IMR-90 (cell line): ENCODE results near the gene EIF2A. TPM values are rescaled to one million over a fixed set of nuclear protein-coding genes. Genes with fewer than 3 reads are reported as not detected.

Experiments used
- ATAC-seq: fragments of 200-7000 bp; cut with Tn5 transposase; 2 replicates; pipeline ENCODE4 v1.9.1; 2020; ENCODE audit warnings: low read depth, mild to moderate bottlenecking, moderate library complexity
- BruUV-seq: library from RNA; stranded (reverse); fragments of 400-500 nt; replicated peaks from 2 replicates; lab custom pipeline; 2021; lab: Mats Ljungman, UMichigan
- CTCF ChIA-PET: fragments of 300-600 bp; formaldehyde crosslinking; extraction: SDS; loops from one replicate; lab custom pipeline; 2021; ENCODE audit warnings: antibody characterized with exemption; lab: Yijun Ruan, JAX
- POLR2A ChIA-PET: fragments of 300-600 bp; sonication (Branson Sonifier 250); formaldehyde crosslinking; loops from one replicate; lab custom pipeline; 2022; ENCODE audit warnings: antibody characterized with exemption; ENCODE audit not compliant: unreplicated experiment; lab: Charles Lee
- DNase-seq: peaks from one replicate; pipeline ENCODE4 v3.0.0; 2013
- H2AFZ ChIP-seq: replicated peaks from 2 replicates; pipeline ENCODE3; 2013; ENCODE audit warnings: low read length, mild to moderate bottlenecking; ENCODE audit not compliant: poor library complexity
- H2AK5ac ChIP-seq: 2 replicates; pipeline ENCODE4 v1.6.1; 2013; ENCODE audit warnings: low read depth, low read length, inconsistent platforms
- H2AK9ac ChIP-seq: replicated peaks from 2 replicates; pipeline ENCODE3; 2013; ENCODE audit warnings: mild to moderate bottlenecking, low read depth, low read length, moderate library complexity; ENCODE audit not compliant: poor library complexity
- H2BK120ac ChIP-seq: 2 replicates; pipeline ENCODE4 v1.6.1; 2013; ENCODE audit warnings: low read depth, low read length, inconsistent platforms
- H2BK15ac ChIP-seq: 3 replicates; pipeline ENCODE4 v1.6.1; 2013; ENCODE audit warnings: low read depth, low read length, inconsistent platforms
- H2BK20ac ChIP-seq: 2 replicates; pipeline ENCODE4 v1.6.1; 2013; ENCODE audit warnings: low read depth, mild to moderate bottlenecking, inconsistent platforms, low read length, moderate library complexity
- H2BK5ac ChIP-seq: 2 replicates; pipeline ENCODE4 v1.6.1; 2013; ENCODE audit warnings: mild to moderate bottlenecking, low read depth, low read length, inconsistent platforms; ENCODE audit not compliant: poor library complexity, severe bottlenecking
- H3K14ac ChIP-seq: replicated peaks from 2 replicates; pipeline ENCODE4 v1.6.1; 2013; ENCODE audit warnings: low read depth, low read length, inconsistent platforms
- H3K18ac ChIP-seq: 2 replicates; pipeline ENCODE4 v1.6.1; 2013; ENCODE audit warnings: low read depth, low read length, control low read depth
- H3K23ac ChIP-seq: 2 replicates; pipeline ENCODE4 v1.6.1; 2013; ENCODE audit warnings: low read depth, low read length, inconsistent platforms
- H3K27ac ChIP-seq: 2 replicates; pipeline ENCODE4 v1.5.1; 2013; ENCODE audit warnings: mild to moderate bottlenecking, control low read depth, low read length; ENCODE audit not compliant: insufficient read depth
- H3K27me3 ChIP-seq: 2 replicates; pipeline ENCODE4 v1.6.1; 2013; ENCODE audit warnings: low read length; ENCODE audit not compliant: control insufficient read depth, insufficient read depth
- H3K36me3 ChIP-seq: 2 replicates; pipeline ENCODE4 v1.6.1; 2013; ENCODE audit warnings: low read length, mixed read lengths; ENCODE audit not compliant: control insufficient read depth, insufficient read depth
- H3K4ac ChIP-seq: 2 replicates; pipeline ENCODE4 v1.6.1; 2013; ENCODE audit warnings: low read depth, low read length, inconsistent platforms
- H3K4me1 ChIP-seq: 2 replicates; pipeline ENCODE4 v1.6.1; 2013; ENCODE audit warnings: low read length, mixed read lengths; ENCODE audit not compliant: control insufficient read depth, insufficient read depth
- H3K4me2 ChIP-seq: 2 replicates; pipeline ENCODE4 v1.6.1; 2013; ENCODE audit warnings: low read depth, mild to moderate bottlenecking, control low read depth, low read length, moderate library complexity
- H3K4me3 ChIP-seq: 2 replicates; pipeline ENCODE4 v1.5.1; 2013; ENCODE audit warnings: low read depth, mild to moderate bottlenecking, control low read depth, low read length, moderate library complexity; ENCODE audit not compliant: insufficient read depth
- H3K56ac ChIP-seq: 2 replicates; pipeline ENCODE4 v1.6.1; 2013; ENCODE audit warnings: low read length, inconsistent platforms; ENCODE audit not compliant: insufficient read depth; ENCODE audit errors: extremely low read depth
- H3K79me1 ChIP-seq, 2 experiments: 2 replicates each; pipeline ENCODE4 v1.6.1; 2013; ENCODE audit warnings: low read length in 2 of 2, inconsistent platforms in 1 of 2, low read depth in 1 of 2
- H3K9ac ChIP-seq: 2 replicates; pipeline ENCODE4 v1.6.1; 2013; ENCODE audit warnings: low read depth, low read length, control low read depth
- H3K9me1 ChIP-seq: 2 replicates; pipeline ENCODE4 v1.6.1; 2013; ENCODE audit warnings: low read length, inconsistent platforms; ENCODE audit not compliant: insufficient read depth
- H3K9me3 ChIP-seq: 2 replicates; pipeline ENCODE4 v1.6.1; 2013; ENCODE audit warnings: low read length; ENCODE audit not compliant: control insufficient read depth, insufficient read depth
- H4K20me1 ChIP-seq: 2 replicates; pipeline ENCODE4 v1.6.1; 2013; ENCODE audit warnings: low read length, inconsistent platforms; ENCODE audit not compliant: insufficient read depth
- H4K5ac ChIP-seq: 2 replicates; pipeline ENCODE4 v1.6.1; 2013; ENCODE audit warnings: mild to moderate bottlenecking, low read depth, low read length, control low read depth
- H4K8ac ChIP-seq, 2 experiments: 2 replicates each; pipeline ENCODE4 v1.6.1; 2013; ENCODE audit warnings: low read depth in 2 of 2, low read length in 2 of 2, control low read depth in 1 of 2, inconsistent platforms in 1 of 2
- H4K91ac ChIP-seq: 2 replicates; pipeline ENCODE4 v1.6.1; 2013; ENCODE audit warnings: low read depth, low read length, inconsistent platforms; ENCODE audit not compliant: insufficient read depth
- BHLHE40 ChIP-seq: fragments of 150-350 bp; IDR thresholded peaks from 2 replicates; pipeline ENCODE4 v1.6.1; 2016; ENCODE audit warnings: mild to moderate bottlenecking, low read depth, low read length
- CEBPB ChIP-seq: IDR thresholded peaks from 2 replicates; pipeline ENCODE4 v1.6.1; 2012; ENCODE audit warnings: low read depth, low read length, improper control_type of control experiment
- CHD1 ChIP-seq: IDR thresholded peaks from 2 replicates; pipeline ENCODE4 v1.6.1; 2012; ENCODE audit warnings: low read depth, low read length, improper control_type of control experiment
- FOS ChIP-seq: fragments of 150-350 bp; IDR thresholded peaks from 2 replicates; pipeline ENCODE4 v1.6.1; 2016; ENCODE audit warnings: low read depth, low read length
- MAFK ChIP-seq: IDR thresholded peaks from 2 replicates; pipeline ENCODE4 v1.6.1; 2012; ENCODE audit warnings: low read depth, low read length, improper control_type of control experiment
- MAZ ChIP-seq: IDR thresholded peaks from 2 replicates; pipeline ENCODE4 v1.6.1; 2012; ENCODE audit warnings: low read depth, mild to moderate bottlenecking, low read length, improper control_type of control experiment, moderate library complexity, borderline replicate concordance
- MXI1 ChIP-seq: IDR thresholded peaks from 2 replicates; pipeline ENCODE4 v1.6.1; 2012; ENCODE audit warnings: low read depth, mild to moderate bottlenecking, low read length, moderate library complexity, borderline replicate concordance
- NFE2L2 ChIP-seq: fragments of 150-350 bp; IDR thresholded peaks from 2 replicates; pipeline ENCODE4 v1.6.1; 2016; ENCODE audit warnings: low read depth, mild to moderate bottlenecking, low read length
- POLR2A ChIP-seq: IDR thresholded peaks from 2 replicates; pipeline ENCODE4 v1.6.1; 2012; ENCODE audit warnings: mild to moderate bottlenecking, low read depth, low read length
- RAD21 ChIP-seq: IDR thresholded peaks from 2 replicates; pipeline ENCODE4 v1.6.1; 2012; ENCODE audit warnings: low read length, improper control_type of control experiment
- RCOR1 ChIP-seq: IDR thresholded peaks from 2 replicates; pipeline ENCODE4 v1.6.1; 2012; ENCODE audit warnings: mild to moderate bottlenecking, low read length, improper control_type of control experiment; ENCODE audit not compliant: insufficient replicate concordance
- RFX5 ChIP-seq: IDR thresholded peaks from 2 replicates; pipeline ENCODE4 v1.8.0; 2012; ENCODE audit warnings: low read depth, mild to moderate bottlenecking, low read length, moderate library complexity
- SMC3 ChIP-seq: fragments of 150-350 bp; IDR thresholded peaks from 2 replicates; pipeline ENCODE4 v1.6.1; 2016; ENCODE audit warnings: low read depth, mild to moderate bottlenecking, antibody characterized with exemption, low read length, moderate library complexity
- WGBS, 2 experiments: methylation state at CpG; one replicate each; pipeline versions ENCODE4 v1.1.5 to v1.1.7; 2013; ENCODE audit warnings: missing lambda C conversion rate in 2 of 2; ENCODE audit not compliant: insufficient read length in 1 of 2; ENCODE audit errors: extremely low coverage in 2 of 2; 5-methylcytosine and 5-hydroxymethylcytosine counted together
- dilution Hi-C: fragments of 300-500 bp; cut with HindIII; formaldehyde crosslinking; loops from one replicate; pipeline ENCODE4 v1.14.3; 2018; ENCODE audit warnings: low sequenced_read_pairs; ENCODE audit not compliant: unreplicated experiment
- in situ Hi-C: fragments of 300-500 bp; cut with MboI; formaldehyde crosslinking; loops from 3 replicates; pipeline ENCODE4 v1.14.3; 2019; ENCODE audit warnings: low sequenced_read_pairs, inconsistent platforms, mixed read lengths
- intact Hi-C: fragments of 100-400 bp; cut with micrococcal nuclease; formaldehyde crosslinking; loops from 2 replicates; pipeline ENCODE4 v1.10.0; 2022
- polyA plus RNA-seq, 3 experiments: library from polyadenylated mRNA; depleted of rRNA; stranded (reverse); fragments of >200 nt; gene quantifications; 2 replicates each; pipeline ENCODE4 v1.2.3, GENCODE V29; 2012; ENCODE audit warnings: low replicate concordance in 1 of 3
- total RNA-seq: library from RNA; depleted of rRNA; stranded (reverse); fragments of >200 nt; gene quantifications from 2 replicates; pipeline ENCODE4 v1.2.3, GENCODE V29; 2012
- TF ChIP-seq, protein P1 (sequence below): conservative IDR thresholded peaks from 2 replicates; pipeline ENCODE4 v1.5.1; 2012; ENCODE audit warnings: mild to moderate bottlenecking, low read depth, low read length, improper control_type of control experiment
- TF ChIP-seq, protein P2 (sequence below): fragments of 150-350 bp; IDR thresholded peaks from 2 replicates; pipeline ENCODE4 v1.6.1; 2016; ENCODE audit warnings: low read depth, mild to moderate bottlenecking, low read length, moderate library complexity, borderline replicate concordance

Gene EIF2A
- total and polyA plus RNA-seq, 2 of the 4 experiments (the other 2 are of a cell fraction): 61.2 to 166 TPM

DNA sequence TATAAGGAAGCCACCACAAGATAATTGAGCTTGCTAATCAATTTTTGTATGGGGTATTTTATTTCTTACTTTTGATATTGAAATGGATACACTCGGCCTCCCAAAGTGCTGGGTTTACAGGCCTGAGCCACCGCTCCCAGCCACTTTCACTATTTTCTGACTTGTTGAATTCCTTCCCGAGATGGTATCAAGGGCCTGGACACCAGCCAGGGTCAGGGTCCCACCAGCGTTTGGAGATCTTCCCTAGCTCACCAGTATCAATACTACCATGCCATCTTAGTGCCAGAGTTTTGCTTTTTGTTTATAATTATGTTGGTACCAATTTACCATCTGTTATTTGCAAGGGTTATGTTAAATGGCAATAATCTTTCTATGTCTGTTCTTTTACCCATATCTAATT, 51.1 kb downstream of the EIF2A start:
- H3K14ac ChIP-seq: no peak overlapping the region
- no peak overlapping the region for H4K5ac ChIP-seq
- H3K56ac ChIP-seq: no peak overlapping the region
- H2AK9ac ChIP-seq: no peak overlapping the region
- ChIA-PET POLR2A (no interaction called here), CTCF (interaction anchor here (1.1 kb wide), 1 partner anchor 166 kb away, joined by 4 read pairs; the partner anchor contains the start of gene SIAH2)
- intact Hi-C loops (no loop called here), dilution Hi-C loops (no loop called here), in situ Hi-C loops (no loop called here)
- H3K9me3 ChIP-seq: no peaks in the 10 kb centered on the region
- H3K36me3 ChIP-seq: no peaks in the 10 kb centered on the region
- WGBS, 2 experiments: no CpG with 5 or more reads among the region's 4 CpGs
- H4K8ac ChIP-seq: no peak overlapping the region
- peaks cover 3% of the 10 kb centered on the region; the same call in 1 of the 2 replicates for H3K9me1 ChIP-seq
- no peak overlapping the region for H2BK5ac ChIP-seq
- no peak overlapping the region for H4K91ac ChIP-seq
- H3K4ac ChIP-seq: no peak overlapping the region
- H3K27ac ChIP-seq: no peak overlapping the region
- H3K4me1 ChIP-seq: no peaks in the 10 kb centered on the region; the same call in 1 of the 2 replicates
- H2BK120ac ChIP-seq: no peak overlapping the region
- TF ChIP-seq, protein P1, sequence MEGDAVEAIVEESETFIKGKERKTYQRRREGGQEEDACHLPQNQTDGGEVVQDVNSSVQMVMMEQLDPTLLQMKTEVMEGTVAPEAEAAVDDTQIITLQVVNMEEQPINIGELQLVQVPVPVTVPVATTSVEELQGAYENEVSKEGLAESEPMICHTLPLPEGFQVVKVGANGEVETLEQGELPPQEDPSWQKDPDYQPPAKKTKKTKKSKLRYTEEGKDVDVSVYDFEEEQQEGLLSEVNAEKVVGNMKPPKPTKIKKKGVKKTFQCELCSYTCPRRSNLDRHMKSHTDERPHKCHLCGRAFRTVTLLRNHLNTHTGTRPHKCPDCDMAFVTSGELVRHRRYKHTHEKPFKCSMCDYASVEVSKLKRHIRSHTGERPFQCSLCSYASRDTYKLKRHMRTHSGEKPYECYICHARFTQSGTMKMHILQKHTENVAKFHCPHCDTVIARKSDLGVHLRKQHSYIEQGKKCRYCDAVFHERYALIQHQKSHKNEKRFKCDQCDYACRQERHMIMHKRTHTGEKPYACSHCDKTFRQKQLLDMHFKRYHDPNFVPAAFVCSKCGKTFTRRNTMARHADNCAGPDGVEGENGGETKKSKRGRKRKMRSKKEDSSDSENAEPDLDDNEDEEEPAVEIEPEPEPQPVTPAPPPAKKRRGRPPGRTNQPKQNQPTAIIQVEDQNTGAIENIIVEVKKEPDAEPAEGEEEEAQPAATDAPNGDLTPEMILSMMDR: no peak
- no peak for TF ChIP-seq RCOR1
- no peak for TF ChIP-seq FOS
- TF ChIP-seq MXI1: no peak
- TF ChIP-seq, protein P2, sequence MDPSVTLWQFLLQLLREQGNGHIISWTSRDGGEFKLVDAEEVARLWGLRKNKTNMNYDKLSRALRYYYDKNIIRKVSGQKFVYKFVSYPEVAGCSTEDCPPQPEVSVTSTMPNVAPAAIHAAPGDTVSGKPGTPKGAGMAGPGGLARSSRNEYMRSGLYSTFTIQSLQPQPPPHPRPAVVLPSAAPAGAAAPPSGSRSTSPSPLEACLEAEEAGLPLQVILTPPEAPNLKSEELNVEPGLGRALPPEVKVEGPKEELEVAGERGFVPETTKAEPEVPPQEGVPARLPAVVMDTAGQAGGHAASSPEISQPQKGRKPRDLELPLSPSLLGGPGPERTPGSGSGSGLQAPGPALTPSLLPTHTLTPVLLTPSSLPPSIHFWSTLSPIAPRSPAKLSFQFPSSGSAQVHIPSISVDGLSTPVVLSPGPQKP: no peak
- TF ChIP-seq MAZ: no peak
- TF ChIP-seq BHLHE40: no peak
- TF ChIP-seq RFX5: no peak
- no peak for TF ChIP-seq POLR2A
- no peak for TF ChIP-seq SMC3
- TF ChIP-seq MAFK: no peak
- no peak for TF ChIP-seq CEBPB
- TF ChIP-seq NFE2L2: no peak
- no peak for TF ChIP-seq RAD21
- no peak for TF ChIP-seq CHD1
- no TSS peak for BruUV-seq
- no peaks in the 10 kb centered on the region for H3K27me3 ChIP-seq
- DNase-seq (no peak), ATAC-seq (no peak)
- no peak overlapping the region for H2BK20ac ChIP-seq
- H4K20me1 ChIP-seq: no peaks in the 10 kb centered on the region
- no peak overlapping the region for H2BK15ac ChIP-seq
- no peak overlapping the region for H3K4me3 ChIP-seq
- no peak overlapping the region for H3K9ac ChIP-seq
- no peak overlapping the region for H3K18ac ChIP-seq
- no peak overlapping the region for H2AK5ac ChIP-seq
- no peak overlapping the region for H3K23ac ChIP-seq
- no peak overlapping the region for H2AFZ ChIP-seq
- H3K79me1 ChIP-seq: peaks cover 14 to 36% of the 10 kb centered on the region in 2 experiments
- no peak overlapping the region for H3K4me2 ChIP-seq
